ENCODE results near the gene RASSF10. TPM values are rescaled to one million over a fixed set of nuclear protein-coding genes. Genes with fewer than 3 reads are reported as not detected.

Gene RASSF10
- total RNA-seq, 4 donors from 2014 or later, result 0.35 to 4.4 (median 3.9) TPM; not detected in 1

DNA sequence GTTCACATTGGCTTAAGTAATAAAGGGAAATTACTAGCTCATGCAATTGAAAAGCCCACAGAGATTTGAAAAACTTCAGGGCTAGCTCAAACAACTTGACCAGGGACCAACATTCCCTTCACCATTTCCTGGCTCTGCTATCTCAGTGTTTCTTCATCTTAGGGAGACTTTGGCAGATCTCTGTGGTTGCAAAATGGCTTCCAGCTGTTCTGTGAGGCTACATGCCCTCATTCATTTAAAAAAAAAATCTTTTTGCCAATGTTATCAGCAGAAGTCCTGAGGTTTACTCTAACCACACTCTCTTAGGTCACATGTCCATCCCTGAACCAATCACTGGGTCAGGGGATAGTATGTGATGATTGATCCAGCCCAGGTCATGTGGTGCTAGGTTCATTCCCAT lies 13.9 kb upstream of the RASSF10 start:
- Histone ChIP-seq H3K36me3 (no peaks in the 10 kb centered on the region), H3K4me1 (no peaks in the 10 kb centered on the region), H3K4me3 (no peak overlapping the region), H3K27me3 (no peaks in the 10 kb centered on the region), H3K27ac (no peak overlapping the region), H3K9me3 (peaks cover 0 to 2% (median 0%) of the 10 kb centered on the region in 4 donors)
- DNase-seq, result no peak
- TF ChIP-seq POLR2A (IDR thresholded peaks at IDR 0.05), result no peak

DNA sequence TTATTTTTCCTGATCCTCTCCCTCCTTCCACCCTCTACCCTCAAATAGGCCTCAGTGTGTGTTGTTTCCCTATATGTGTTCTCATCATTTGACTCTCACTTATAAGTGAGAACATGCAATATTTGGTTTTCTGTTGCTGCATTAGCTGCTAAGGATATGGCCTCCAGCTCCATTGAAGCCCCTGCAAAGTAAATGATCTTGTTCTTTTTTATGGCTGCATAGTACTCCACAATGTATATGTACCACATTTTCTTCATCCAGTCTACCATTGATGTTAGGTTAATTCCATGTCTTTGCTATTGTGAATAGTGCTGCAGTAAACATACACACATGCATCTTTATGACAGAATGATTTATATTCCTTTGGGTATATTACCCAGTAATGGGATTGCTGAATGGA lies 13.3 kb upstream of the RASSF10 start:
- Histone ChIP-seq H3K4me3 (no peak overlapping the region), H3K27ac (no peak overlapping the region), H3K27me3 (no peaks in the 10 kb centered on the region), H3K36me3 (no peaks in the 10 kb centered on the region), H3K4me1 (no peaks in the 10 kb centered on the region), H3K9me3 (peaks cover 0 to 2% (median 0%) of the 10 kb centered on the region in 4 donors)
- TF ChIP-seq POLR2A (IDR thresholded peaks at IDR 0.05), result no peak
- TF ChIP-seq, protein P1, sequence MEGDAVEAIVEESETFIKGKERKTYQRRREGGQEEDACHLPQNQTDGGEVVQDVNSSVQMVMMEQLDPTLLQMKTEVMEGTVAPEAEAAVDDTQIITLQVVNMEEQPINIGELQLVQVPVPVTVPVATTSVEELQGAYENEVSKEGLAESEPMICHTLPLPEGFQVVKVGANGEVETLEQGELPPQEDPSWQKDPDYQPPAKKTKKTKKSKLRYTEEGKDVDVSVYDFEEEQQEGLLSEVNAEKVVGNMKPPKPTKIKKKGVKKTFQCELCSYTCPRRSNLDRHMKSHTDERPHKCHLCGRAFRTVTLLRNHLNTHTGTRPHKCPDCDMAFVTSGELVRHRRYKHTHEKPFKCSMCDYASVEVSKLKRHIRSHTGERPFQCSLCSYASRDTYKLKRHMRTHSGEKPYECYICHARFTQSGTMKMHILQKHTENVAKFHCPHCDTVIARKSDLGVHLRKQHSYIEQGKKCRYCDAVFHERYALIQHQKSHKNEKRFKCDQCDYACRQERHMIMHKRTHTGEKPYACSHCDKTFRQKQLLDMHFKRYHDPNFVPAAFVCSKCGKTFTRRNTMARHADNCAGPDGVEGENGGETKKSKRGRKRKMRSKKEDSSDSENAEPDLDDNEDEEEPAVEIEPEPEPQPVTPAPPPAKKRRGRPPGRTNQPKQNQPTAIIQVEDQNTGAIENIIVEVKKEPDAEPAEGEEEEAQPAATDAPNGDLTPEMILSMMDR (IDR thresholded peaks at IDR 0.05), result no peak
- no peak for DNase-seq

DNA sequence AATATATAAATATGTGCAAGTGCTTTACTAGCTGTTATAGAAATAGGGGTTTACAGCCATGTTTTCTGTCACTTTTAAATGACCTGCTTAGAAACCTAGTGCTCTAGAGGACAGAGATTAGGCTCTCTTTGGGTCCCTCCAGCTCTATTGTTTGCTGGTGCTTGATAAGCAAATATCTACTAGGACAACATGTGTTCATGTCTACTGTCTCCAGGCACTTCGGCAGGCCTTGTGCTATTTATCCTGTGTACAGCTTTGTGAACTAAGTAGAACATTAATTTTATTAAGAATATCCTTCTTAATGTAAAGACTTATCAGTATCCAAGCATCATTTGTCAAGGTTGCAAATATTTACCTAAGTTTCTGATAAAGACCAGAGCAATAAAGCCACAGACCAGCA lies 11.9 kb upstream of the RASSF10 start:
- H3K4me3 ChIP-seq, result no peak overlapping the region
- H3K9me3 ChIP-seq, result peaks cover 0 to 2% (median 0%) of the 10 kb centered on the region in 4 donors
- no peaks in the 10 kb centered on the region for H3K36me3 ChIP-seq
- no peak for DNase-seq
- H3K4me1 ChIP-seq, result no peaks in the 10 kb centered on the region
- no peaks in the 10 kb centered on the region for H3K27me3 ChIP-seq
- no peak overlapping the region for H3K27ac ChIP-seq
- TF ChIP-seq, protein P1 (IDR thresholded peaks at IDR 0.05), result no peak
- no peak for TF ChIP-seq POLR2A (IDR thresholded peaks at IDR 0.05)

DNA sequence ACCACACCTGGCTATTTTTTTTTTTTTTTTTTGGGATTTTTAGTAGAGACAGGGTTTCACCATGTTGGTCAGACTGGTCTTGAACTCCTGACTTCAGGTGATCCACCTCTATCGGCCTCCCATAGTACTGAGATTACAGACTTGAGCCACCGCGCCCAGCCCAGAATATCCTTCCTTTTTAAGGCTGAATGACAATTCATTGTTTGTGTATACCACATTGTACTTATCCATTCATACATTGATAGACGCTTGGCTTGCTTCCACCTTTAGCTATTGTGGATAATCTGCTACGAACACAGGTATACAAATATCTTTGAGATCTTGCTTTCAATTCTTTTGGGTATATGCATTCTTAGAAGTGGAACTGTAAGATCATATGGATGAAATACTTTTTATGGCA lies 10.8 kb upstream of the RASSF10 start:
- H3K9me3 ChIP-seq, result peaks cover 0 to 2% (median 0%) of the 10 kb centered on the region in 4 donors
- DNase-seq, result no peak
- H3K4me1 ChIP-seq, result no peaks in the 10 kb centered on the region
- no peak overlapping the region for H3K27ac ChIP-seq
- TF ChIP-seq, protein P1 (IDR thresholded peaks at IDR 0.05), result no peak
- no peak for TF ChIP-seq POLR2A (IDR thresholded peaks at IDR 0.05)
- H3K27me3 ChIP-seq, result no peaks in the 10 kb centered on the region
- H3K36me3 ChIP-seq, result no peaks in the 10 kb centered on the region
- no peak overlapping the region for H3K4me3 ChIP-seq

DNA sequence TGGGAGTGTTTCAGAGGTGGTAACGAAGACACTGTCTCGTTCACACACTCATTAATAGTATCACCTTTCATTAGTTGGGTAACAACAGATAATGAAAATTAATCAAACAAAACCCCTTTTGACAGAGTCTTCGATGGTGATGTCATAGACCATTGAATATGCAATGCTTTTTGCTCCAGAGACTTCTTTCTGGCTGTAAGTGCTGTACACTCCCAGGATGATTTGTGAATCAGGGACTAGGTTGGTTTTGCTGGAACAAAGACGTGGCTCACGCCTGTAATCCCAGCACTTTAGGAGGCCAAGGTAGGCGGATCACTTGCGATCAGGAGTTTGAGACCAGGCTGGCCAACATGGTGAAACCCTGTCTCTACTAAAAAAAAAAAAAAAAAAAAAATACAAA lies 9.5 kb upstream of the RASSF10 start:
- Histone ChIP-seq H3K9me3 (peaks cover 0 to 2% (median 0%) of the 10 kb centered on the region in 4 donors), H3K36me3 (no peaks in the 10 kb centered on the region), H3K27ac (no peak overlapping the region), H3K4me1 (no peaks in the 10 kb centered on the region), H3K27me3 (no peaks in the 10 kb centered on the region), H3K4me3 (no peak overlapping the region)
- no peak for DNase-seq
- no peak for TF ChIP-seq POLR2A (IDR thresholded peaks at IDR 0.05)
- TF ChIP-seq, protein P1 (IDR thresholded peaks at IDR 0.05), result no peak

DNA sequence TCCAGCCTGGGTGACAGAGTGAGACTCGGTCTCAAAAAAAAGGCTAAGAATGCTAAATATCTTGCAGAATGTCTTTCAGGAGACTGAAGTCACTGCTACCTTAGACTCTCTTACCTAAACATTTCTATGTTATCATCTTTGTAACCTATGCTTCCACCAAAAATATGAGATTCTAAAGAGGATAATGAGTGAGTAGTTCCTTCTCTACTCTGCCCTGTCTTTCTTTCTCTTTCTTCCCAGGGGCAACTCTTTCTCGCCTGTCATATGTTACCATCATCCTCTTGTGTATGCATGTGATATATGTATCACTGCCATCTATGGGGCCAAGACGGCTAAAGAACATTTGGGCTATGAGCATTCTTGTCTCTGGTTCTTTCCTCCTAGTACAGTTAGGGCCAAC lies 9.0 kb upstream of the RASSF10 start:
- Histone ChIP-seq H3K27ac (no peak overlapping the region), H3K27me3 (no peaks in the 10 kb centered on the region), H3K4me1 (no peaks in the 10 kb centered on the region), H3K9me3 (peaks cover 0 to 2% (median 0%) of the 10 kb centered on the region in 4 donors), H3K4me3 (no peak overlapping the region), H3K36me3 (no peaks in the 10 kb centered on the region)
- TF ChIP-seq, protein P1 (IDR thresholded peaks at IDR 0.05), result no peak
- no peak for TF ChIP-seq POLR2A (IDR thresholded peaks at IDR 0.05)
- no peak for DNase-seq
